Hematopoietic multipotent progenitor cell treated with erythropoietin and hydrocortisone succinate and interleukin-3 and kit ligand, for 4 days (in vitro differentiated cells): ENCODE measurements around the gene TANGO2.
A peak's percentile ranks its signal among the peaks of the same experiment; 100 is the strongest.

Experiments used
- DNase-seq: peaks from one replicate; pipeline ENCODE4 v3.0.0-alpha.2; 2015

Gene TANGO2

GRCh38 chr22:20028855-20029549, 8.1 kb downstream of the TANGO2 start:
- DNase-seq = no peak

GRCh38 chr22:20029550-20030225, 8.8 kb downstream of the TANGO2 start:
- DNase-seq = no peak

- DNase-seq = peak; percentile 46
These were observed 11.0 kb downstream of the TANGO2 start for GRCh38 chr22:20031732-20032406.

- DNase-seq = no peak
These were observed 11.6 kb downstream of the TANGO2 start for GRCh38 chr22:20032407-20032991.

- DNase-seq = no peak
These were observed 12.3 kb downstream of the TANGO2 start for GRCh38 chr22:20033045-20033706.

- DNase-seq = no peak
These were observed 13.2 kb downstream of the TANGO2 start for GRCh38 chr22:20034143-20034542.

- no peak for DNase-seq
These were observed 14.6 kb downstream of the TANGO2 start for GRCh38 chr22:20035375-20036083.

GRCh38 chr22:20036084-20036482, 15.2 kb downstream of the TANGO2 start:
- DNase-seq = no peak

- DNase-seq = no peak
These were observed 15.9 kb downstream of the TANGO2 start for GRCh38 chr22:20036535-20037392.

- DNase-seq = no peak
These were observed 16.5 kb downstream of the TANGO2 start for GRCh38 chr22:20037419-20037818.

- no peak for DNase-seq
These were observed 17.7 kb downstream of the TANGO2 start for GRCh38 chr22:20038574-20038973.

- DNase-seq = no peak
These were observed 18.9 kb downstream of the TANGO2 start for GRCh38 chr22:20039683-20040325.

GRCh38 chr22:20040327-20041200, 19.7 kb downstream of the TANGO2 start:
- DNase-seq = no peak

- DNase-seq = no peak
These were observed 22.4 kb downstream of the TANGO2 start for GRCh38 chr22:20043057-20043996.

- DNase-seq = no peak
These were observed 23.1 kb downstream of the TANGO2 start for GRCh38 chr22:20043997-20044342.

- DNase-seq = no peak
These were observed 23.7 kb downstream of the TANGO2 start for GRCh38 chr22:20044495-20045151.

GRCh38 chr22:20046730-20047129, 25.8 kb downstream of the TANGO2 start:
- no peak for DNase-seq

- no peak for DNase-seq
These were observed 31.0 kb downstream of the TANGO2 start for GRCh38 chr22:20051927-20052308.
